Ureter (tissue), 1 donor: Measurements from ENCODE around the gene COQ2. TPM values are rescaled to one million over a fixed set of nuclear protein-coding genes. Genes with fewer than 3 reads are reported as not detected.
"Not testable (repeated sequence)": the region's sequence is repeated elsewhere in the genome, so short reads cannot be mapped to it uniquely, and the experiment has no call there.

Experiments used
- DNase-seq: peaks from one replicate; pipeline ENCODE4 v3.0.0-alpha.2; 2020; ENCODE audit warnings: low spot score
- total RNA-seq: library from RNA; stranded (reverse); gene quantifications from one replicate; pipeline ENCODE4 v1.2.4, GENCODE V29; 2023
- donor health status: DM: yes; HTN: yes; CAD: no.

Gene COQ2
- total RNA-seq, 1 donor from 2014 or later, result 14.5 TPM

DNA sequence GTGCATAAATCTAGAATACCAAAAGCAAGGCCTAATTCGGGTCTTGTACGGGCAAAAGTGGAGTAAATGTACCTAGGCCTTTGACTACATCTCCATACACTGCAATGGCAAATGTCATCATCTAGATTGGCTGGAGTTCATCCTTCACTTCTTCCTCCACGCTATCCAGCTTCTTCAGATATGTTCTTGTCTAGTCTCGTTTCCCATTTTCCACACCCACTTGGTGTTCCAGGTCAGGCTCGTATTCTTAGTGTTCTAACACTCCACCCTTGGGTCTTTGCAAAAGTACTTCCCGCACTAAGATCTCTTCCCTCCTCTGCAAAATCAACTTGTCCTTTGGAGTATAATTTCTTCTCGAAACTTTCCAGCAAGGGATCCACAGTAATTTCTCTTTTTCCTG lies 1.4 kb downstream of the COQ2 start:
- DNase-seq, result no peak

GRCh38 chr4:83282049-83282535 lies 2.5 kb downstream of the COQ2 start:
- peak; percentile 50 for DNase-seq

- no peak for DNase-seq
Observed at GRCh38 chr4:83281307-83281706, 3.3 kb downstream of the COQ2 start.

GRCh38 chr4:83276299-83277040 lies 8.1 kb downstream of the COQ2 start:
- no peak for DNase-seq

- not testable (repeated sequence) for DNase-seq
Observed at GRCh38 chr4:83273926-83274325, 10.7 kb downstream of the COQ2 start.

GRCh38 chr4:83272900-83273299 lies 11.7 kb downstream of the COQ2 start:
- DNase-seq, result no peak

DNA sequence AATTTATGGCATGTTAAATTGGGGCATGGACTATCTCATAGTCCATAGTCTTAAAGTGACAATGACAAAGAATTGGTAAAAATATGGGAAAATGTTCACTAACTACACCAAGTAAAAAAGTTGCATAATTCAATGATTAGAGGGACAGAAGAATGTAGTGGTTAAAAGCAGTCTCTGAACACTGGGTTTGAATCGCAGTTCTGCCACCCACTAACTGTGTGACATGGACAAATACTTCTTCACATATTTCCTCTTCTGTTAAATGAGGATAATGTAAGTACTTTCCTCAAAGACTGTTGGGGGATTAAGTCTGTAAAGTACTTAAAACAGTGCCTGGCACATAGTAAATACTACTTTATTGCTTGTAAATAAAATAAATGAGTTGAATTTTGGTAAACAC lies 15.3 kb downstream of the COQ2 start:
- no peak for DNase-seq

- DNase-seq, result no peak
Observed at GRCh38 chr4:83268491-83268890, 16.1 kb downstream of the COQ2 start.

DNA sequence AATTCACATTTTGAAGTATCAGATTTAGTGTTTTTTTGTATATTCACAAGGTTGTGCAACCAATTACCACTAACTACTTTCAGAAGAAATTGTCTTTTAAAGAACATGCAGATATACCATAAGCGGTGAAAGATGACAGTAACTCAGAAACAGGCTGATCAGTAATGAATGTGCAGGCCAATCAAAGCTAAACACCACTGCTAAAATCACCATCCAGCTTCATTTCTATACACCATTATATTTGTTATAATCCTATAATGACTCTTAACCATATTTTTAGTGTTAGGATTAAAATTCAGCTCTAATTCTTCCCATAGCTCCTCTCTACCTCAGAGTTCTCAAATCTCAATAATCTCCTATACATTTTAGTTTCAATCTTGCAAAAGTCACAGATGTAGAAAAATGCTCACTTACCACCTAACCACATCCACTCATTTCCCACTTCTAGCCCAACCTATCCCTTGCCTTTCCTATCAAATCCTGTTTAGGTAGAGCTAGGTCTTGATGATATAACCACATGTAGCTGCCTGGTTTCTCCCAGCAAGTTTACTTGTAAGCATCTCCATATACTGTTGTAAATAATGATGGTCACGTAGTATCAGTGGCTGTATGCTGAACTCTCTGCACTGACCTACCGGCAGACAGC lies 16.6 kb downstream of the COQ2 start:
- DNase-seq, result no peak

GRCh38 chr4:83267121-83267829 lies 17.3 kb downstream of the COQ2 start:
- DNase-seq, result peak; percentile 49

DNA sequence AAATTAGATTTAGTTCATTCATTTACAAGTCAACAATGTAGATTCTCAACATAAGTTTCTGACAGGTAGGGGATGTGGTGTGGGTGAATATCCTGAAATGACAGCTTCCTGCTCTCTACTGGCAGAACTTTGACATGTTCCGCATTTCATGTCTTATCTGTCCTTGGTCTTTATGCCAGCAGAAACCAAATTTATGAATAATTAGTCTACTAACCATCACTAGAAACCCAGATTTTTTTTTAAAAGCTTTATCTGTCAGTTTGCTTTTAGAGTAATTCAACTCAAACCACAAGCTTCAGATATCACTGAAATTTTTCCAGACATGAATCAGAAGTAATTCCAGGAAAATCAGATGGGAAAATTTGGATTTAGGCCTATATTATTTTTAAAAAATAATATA lies 17.9 kb downstream of the COQ2 start:
- DNase-seq, result no peak

GRCh38 chr4:83263106-83263505 lies 21.5 kb downstream of the COQ2 start:
- no peak for DNase-seq

GRCh38 chr4:83262682-83263081 lies 21.9 kb downstream of the COQ2 start:
- DNase-seq, result no peak

DNA sequence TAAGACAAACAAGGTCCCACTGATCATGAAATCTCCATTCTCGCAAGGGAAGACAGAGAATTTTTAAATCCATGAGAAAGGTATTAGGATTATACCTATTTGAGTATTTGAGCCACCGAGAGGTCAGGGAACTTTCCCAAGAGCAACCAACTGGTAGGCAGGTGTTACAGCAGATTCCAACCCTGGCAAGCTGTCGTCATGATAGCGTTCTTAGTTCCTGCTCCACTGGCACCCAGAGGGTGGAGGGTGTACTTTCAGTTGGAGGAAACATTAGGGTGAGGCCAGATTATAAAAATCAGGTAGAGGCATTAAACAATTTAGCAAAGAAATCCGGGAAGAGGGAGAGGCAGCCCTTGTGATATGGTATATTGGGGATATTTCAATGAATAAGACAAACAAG lies 23.3 kb downstream of the COQ2 start:
- DNase-seq, result no peak

DNA sequence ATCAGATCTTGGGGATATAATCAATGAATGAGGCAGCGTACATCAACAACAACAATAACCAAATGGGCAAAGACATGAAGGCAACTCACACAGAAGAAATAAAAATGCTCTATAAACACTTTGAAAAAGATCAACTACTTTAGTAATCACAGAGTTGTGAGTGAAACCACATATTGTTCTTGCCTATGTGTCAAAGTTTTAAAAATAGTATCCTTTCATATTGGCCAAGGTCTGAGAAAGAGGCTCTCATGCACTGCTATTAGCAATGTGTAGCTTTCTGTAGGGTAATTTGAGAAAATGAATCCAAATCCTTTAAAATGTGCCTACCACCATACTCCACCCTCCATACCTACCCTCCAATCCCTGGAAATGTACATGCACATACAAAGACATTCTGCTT lies 25.0 kb downstream of the COQ2 start:
- DNase-seq, result no peak

DNA sequence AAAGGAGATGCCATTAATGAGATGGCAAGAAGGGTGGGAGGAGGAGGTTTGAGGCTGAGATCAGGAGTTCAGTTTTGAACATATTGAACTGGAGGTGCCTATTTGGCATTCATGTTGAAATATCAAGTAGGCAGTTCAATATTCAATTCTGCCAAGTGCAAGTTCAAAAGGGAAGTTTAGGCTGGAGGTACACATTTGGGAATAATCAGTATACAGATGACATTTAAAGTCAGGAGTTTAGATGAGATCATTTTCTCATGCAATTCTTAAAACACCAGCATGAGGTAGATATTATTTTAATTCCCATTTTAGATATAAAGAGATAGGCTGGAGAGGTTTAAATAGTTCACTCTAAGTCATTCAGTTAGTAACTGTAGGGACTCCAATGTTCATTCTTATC lies 26.1 kb downstream of the COQ2 start:
- no peak for DNase-seq

DNA sequence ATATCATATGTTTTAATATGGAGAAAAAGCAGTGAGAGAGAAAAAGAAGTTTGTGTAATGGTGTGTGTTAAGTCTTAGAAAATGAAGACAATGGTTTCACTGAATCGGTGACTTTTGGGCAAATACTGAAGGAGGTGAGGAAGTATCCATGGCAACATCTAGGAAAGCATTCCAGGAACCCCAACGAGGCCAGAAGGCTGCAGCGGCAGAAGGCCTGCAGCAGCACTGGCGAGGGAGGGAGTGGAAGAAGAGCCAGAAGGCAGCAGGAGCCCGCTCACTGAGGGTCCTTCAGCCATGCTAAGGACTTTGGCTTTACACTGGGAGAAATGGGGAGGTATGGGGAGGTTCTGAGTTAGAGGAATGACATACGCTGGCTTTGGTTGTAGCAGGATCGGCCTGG lies 26.8 kb downstream of the COQ2 start:
- no peak for DNase-seq

- DNase-seq, result no peak
Observed at GRCh38 chr4:83255584-83255983, 29.0 kb downstream of the COQ2 start.

GRCh38 chr4:83252782-83253405 lies 31.7 kb downstream of the COQ2 start:
- peak; percentile 73 for DNase-seq

DNA sequence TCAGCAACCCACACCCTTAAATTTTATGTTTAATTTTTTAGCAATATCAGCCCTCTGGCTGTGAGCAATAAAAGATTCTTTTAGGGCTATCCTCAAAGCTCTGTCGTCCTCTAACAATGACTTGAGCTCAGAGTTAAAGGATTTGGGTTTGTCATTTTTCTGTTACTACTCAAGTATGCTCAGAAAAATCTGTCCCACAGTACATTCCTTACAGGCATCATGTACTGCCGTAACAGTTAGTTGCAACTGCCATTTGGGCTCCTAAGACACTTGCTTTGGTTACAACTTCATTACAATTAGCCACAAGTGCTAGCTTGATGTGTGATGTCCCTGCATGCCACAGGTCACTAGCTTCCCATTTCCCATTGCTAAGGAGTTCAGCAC lies 33.2 kb downstream of the COQ2 start:
- DNase-seq, result no peak

DNA sequence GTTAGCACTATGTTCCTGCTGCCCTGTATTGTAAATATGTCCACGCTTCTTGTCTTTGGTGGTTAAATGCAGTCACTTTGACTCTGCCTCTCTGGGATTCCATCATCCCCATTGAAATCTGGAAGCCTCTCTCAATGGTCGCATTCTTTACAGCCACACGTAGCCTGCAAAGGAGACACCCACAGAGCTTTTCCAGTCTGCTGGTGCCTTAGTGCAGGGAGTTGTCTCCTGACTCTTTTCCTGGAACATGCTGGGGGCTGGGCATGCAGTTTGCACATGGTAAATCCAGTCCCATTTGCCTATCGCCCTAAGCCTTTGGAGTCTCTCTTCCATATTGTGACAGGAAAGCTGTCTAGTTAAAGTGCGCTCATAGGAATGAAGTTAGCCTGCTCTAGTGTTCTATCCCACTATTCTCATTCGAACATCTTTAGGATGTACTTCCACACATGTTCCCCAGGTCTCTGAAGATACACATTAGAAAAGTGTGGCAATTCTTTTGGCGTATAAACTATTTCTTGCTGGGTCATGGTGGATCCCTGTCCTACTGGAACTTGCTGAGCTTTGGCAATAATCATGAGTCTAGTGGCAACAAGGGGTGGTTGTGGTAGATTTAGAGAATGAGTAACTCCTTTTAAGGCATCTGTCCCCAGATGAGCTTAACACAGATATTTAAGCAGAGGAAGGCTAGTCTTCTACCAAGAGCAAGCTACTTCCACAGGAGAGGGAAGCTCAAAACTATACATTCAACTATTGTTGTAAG lies 33.7 kb downstream of the COQ2 start:
- DNase-seq, result no peak

- DNase-seq, result no peak
Observed at GRCh38 chr4:83248486-83248885, 36.1 kb downstream of the COQ2 start.
